Stimulated activated CD4-positive, alpha-beta T cell treated with anti-CD3 and anti-CD28 coated beads, TNF-alpha, amount 100 ng/mL, for 4 hours (primary cell): Measurements from ENCODE around the gene PLXNA4.

Source experiments
- DNase-seq, 3 experiments: peaks; one replicate each; pipeline ENCODE4 v3.0.0-alpha.2; 2020; ENCODE audit warnings: low read depth in 3 of 3

The PLXNA4 gene

GRCh38 chr7:132272763-132273371 lies 303.4 kb downstream of the PLXNA4 start:
- no peak for DNase-seq

- DNase-seq = no peak
These were observed 305.8 kb downstream of the PLXNA4 start for GRCh38 chr7:132270517-132270916.

GRCh38 chr7:132269718-132270117 lies 306.6 kb downstream of the PLXNA4 start:
- DNase-seq = no peak

- no peak for DNase-seq
These were observed 313.1 kb downstream of the PLXNA4 start for GRCh38 chr7:132263151-132263550.

GRCh38 chr7:132262160-132262470 lies 314.2 kb downstream of the PLXNA4 start:
- no peak for DNase-seq

GRCh38 chr7:132261327-132262159 lies 314.7 kb downstream of the PLXNA4 start:
- DNase-seq = no peak

GRCh38 chr7:132258231-132258630 lies 318.0 kb downstream of the PLXNA4 start:
- no peak for DNase-seq

GRCh38 chr7:132257253-132257652 lies 319.0 kb downstream of the PLXNA4 start:
- no peak for DNase-seq

- no peak for DNase-seq
These were observed 319.5 kb downstream of the PLXNA4 start for GRCh38 chr7:132256721-132257212.

GRCh38 chr7:132255898-132256297 lies 320.4 kb downstream of the PLXNA4 start:
- DNase-seq = no peak

- DNase-seq = no peak
These were observed 321.0 kb downstream of the PLXNA4 start for GRCh38 chr7:132255115-132255797.

- no peak for DNase-seq
These were observed 321.8 kb downstream of the PLXNA4 start for GRCh38 chr7:132254455-132254854.

GRCh38 chr7:132252793-132253100 lies 323.5 kb downstream of the PLXNA4 start:
- no peak for DNase-seq

GRCh38 chr7:132251327-132251659 lies 325.0 kb downstream of the PLXNA4 start:
- DNase-seq = no peak

- no peak for DNase-seq
These were observed 325.6 kb downstream of the PLXNA4 start for GRCh38 chr7:132250480-132251326.

- no peak for DNase-seq
These were observed 326.9 kb downstream of the PLXNA4 start for GRCh38 chr7:132249256-132249971.

- DNase-seq = no peak
These were observed 327.4 kb downstream of the PLXNA4 start for GRCh38 chr7:132248841-132249240.

- no peak for DNase-seq
These were observed 328.2 kb downstream of the PLXNA4 start for GRCh38 chr7:132247995-132248618.

GRCh38 chr7:132246591-132246990 lies 329.7 kb downstream of the PLXNA4 start:
- DNase-seq = no peak

- DNase-seq = no peak
These were observed 330.7 kb downstream of the PLXNA4 start for GRCh38 chr7:132245539-132245938.

GRCh38 chr7:132244903-132245480 lies 331.3 kb downstream of the PLXNA4 start:
- DNase-seq = no peak
